ENCODE results near the gene PROX2.

The PROX2 gene

GRCh38 chr14:74879427-74880182 lies 3.7 kb upstream of the PROX2 start:
- DNase-seq (ENCODE audit: low read depth in 1 of 2, low spot score in 1 of 2), result no peak
- Histone ChIP-seq H3K4me3 (replicated peaks; ENCODE audit: insufficient read depth, low read length) (no peak overlapping the region), H3K27me3 (ENCODE audit: insufficient read depth, poor library complexity, severe bottlenecking) (no peaks in the 10 kb centered on the region), H3K27ac (replicated peaks) (no peak overlapping the region)
- TF ChIP-seq, protein P1, sequence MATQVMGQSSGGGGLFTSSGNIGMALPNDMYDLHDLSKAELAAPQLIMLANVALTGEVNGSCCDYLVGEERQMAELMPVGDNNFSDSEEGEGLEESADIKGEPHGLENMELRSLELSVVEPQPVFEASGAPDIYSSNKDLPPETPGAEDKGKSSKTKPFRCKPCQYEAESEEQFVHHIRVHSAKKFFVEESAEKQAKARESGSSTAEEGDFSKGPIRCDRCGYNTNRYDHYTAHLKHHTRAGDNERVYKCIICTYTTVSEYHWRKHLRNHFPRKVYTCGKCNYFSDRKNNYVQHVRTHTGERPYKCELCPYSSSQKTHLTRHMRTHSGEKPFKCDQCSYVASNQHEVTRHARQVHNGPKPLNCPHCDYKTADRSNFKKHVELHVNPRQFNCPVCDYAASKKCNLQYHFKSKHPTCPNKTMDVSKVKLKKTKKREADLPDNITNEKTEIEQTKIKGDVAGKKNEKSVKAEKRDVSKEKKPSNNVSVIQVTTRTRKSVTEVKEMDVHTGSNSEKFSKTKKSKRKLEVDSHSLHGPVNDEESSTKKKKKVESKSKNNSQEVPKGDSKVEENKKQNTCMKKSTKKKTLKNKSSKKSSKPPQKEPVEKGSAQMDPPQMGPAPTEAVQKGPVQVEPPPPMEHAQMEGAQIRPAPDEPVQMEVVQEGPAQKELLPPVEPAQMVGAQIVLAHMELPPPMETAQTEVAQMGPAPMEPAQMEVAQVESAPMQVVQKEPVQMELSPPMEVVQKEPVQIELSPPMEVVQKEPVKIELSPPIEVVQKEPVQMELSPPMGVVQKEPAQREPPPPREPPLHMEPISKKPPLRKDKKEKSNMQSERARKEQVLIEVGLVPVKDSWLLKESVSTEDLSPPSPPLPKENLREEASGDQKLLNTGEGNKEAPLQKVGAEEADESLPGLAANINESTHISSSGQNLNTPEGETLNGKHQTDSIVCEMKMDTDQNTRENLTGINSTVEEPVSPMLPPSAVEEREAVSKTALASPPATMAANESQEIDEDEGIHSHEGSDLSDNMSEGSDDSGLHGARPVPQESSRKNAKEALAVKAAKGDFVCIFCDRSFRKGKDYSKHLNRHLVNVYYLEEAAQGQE (IDR thresholded peaks at IDR 0.05; ENCODE audit: insufficient replicate concordance, low read depth), result no peak
- TF ChIP-seq POLR2AphosphoS5 (IDR thresholded peaks at IDR 0.05; ENCODE audit: low read depth) (no peak), CTCF (IDR thresholded peaks at IDR 0.05; ENCODE audit: insufficient read depth, low read length) (no peak), SPI1 (IDR thresholded peaks at IDR 0.05; ENCODE audit: borderline replicate concordance, low read depth) (no peak), GABPA (IDR thresholded peaks at IDR 0.05; ENCODE audit: low read depth) (no peak)

DNA sequence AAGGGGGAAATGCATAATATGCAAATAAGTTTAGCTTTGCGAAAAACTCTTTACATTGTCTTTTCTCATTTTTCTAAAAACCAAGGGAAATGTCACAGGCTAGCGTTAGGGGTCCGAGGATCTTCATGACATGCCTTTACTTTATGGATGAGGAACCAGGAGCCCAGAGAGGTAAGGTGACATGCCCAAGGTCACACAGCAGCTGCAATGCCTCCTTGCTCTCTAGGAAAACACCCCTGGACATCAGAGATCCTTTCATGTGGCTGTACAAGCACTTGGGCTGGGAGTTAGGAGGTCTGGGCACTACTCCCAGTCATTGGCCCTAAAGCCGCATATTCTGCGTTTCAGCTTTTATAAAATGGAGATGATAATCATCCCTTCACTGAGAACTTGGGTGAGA lies 741 bp downstream of the PROX2 start:
- no peak for DNase-seq (ENCODE audit: low read depth in 1 of 2, low spot score in 1 of 2)
- Histone ChIP-seq H3K27ac (replicated peaks) (no peak overlapping the region), H3K27me3 (ENCODE audit: insufficient read depth, poor library complexity, severe bottlenecking) (no peaks in the 10 kb centered on the region), H3K4me3 (replicated peaks; ENCODE audit: insufficient read depth, low read length) (no peak overlapping the region)
- no peak for TF ChIP-seq SPI1 (IDR thresholded peaks at IDR 0.05; ENCODE audit: borderline replicate concordance, low read depth)
- no peak for TF ChIP-seq GABPA (IDR thresholded peaks at IDR 0.05; ENCODE audit: low read depth)
- TF ChIP-seq CTCF (IDR thresholded peaks at IDR 0.05; ENCODE audit: insufficient read depth, low read length), result no peak
- TF ChIP-seq POLR2AphosphoS5 (IDR thresholded peaks at IDR 0.05; ENCODE audit: low read depth), result no peak
- TF ChIP-seq, protein P1 (IDR thresholded peaks at IDR 0.05; ENCODE audit: insufficient replicate concordance, low read depth), result no peak

- Histone ChIP-seq H3K27ac (replicated peaks) (no peak overlapping the region), H3K4me3 (replicated peaks; ENCODE audit: insufficient read depth, low read length) (no peak overlapping the region), H3K27me3 (ENCODE audit: insufficient read depth, poor library complexity, severe bottlenecking) (no peaks in the 10 kb centered on the region)
- no peak for DNase-seq (ENCODE audit: low read depth in 1 of 2, low spot score in 1 of 2)
- TF ChIP-seq SPI1 (IDR thresholded peaks at IDR 0.05; ENCODE audit: borderline replicate concordance, low read depth) (no peak), CTCF (IDR thresholded peaks at IDR 0.05; ENCODE audit: insufficient read depth, low read length) (no peak), GABPA (IDR thresholded peaks at IDR 0.05; ENCODE audit: low read depth) (no peak), POLR2AphosphoS5 (IDR thresholded peaks at IDR 0.05; ENCODE audit: low read depth) (no peak)
- TF ChIP-seq, protein P1 (IDR thresholded peaks at IDR 0.05; ENCODE audit: insufficient replicate concordance, low read depth), result no peak
Measured at GRCh38 chr14:74871819-74872218, 4.1 kb downstream of the PROX2 start.

Data from HL-60 (cell line).